Uterus (tissue), 2 donors: Measurements from ENCODE around the gene NMNAT2.

Experiments
- POLR2A ChIP-seq, 2 donors: fragments of 450-650 bp; IDR thresholded peaks; one replicate each; pipeline ENCODE4 v1.6.1; 2016; ENCODE audit warnings: antibody characterized with exemption in 2 of 2, mild to moderate bottlenecking in 1 of 2, moderate library complexity in 1 of 2
- TF ChIP-seq, protein P1 (sequence below), 4 experiments: fragments of 200-600 bp in 2 of 4; fragments of 450-650 bp in 2 of 4; sonication (generic) in 2 of 4; IDR thresholded peaks; one replicate each; pipeline ENCODE4 v1.5.1; 2016 to 2019; ENCODE audit warnings: antibody characterized with exemption in 4 of 4, mild to moderate bottlenecking in 2 of 4, moderate library complexity in 1 of 4

DNA sequence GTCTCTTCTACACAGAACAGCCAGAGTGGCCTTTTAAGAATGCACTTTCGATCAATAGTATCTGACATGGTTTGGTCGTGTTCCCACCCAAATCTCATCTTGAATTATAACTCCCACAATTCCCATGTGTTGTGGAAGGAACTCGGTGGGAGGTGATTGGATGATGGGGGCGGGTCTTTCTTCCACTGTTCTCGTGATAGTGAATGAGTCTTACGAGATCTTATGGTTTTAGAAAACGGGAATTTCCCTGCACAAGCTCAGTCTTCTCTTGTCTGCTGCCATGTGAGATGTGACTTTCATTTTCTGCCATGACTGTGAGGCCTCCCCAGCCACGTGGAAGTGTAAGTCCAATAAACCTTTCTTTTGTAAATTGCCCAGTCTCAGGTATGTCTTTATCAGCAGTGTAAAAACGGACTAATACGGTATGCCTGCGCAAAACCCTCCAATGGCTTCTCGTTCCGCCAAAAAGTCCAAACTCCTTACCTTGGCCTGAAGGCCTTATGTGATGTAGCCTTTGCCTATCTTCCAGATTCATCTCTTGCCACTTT lies 31.1 kb upstream of the NMNAT2 start:
- TF ChIP-seq, protein P1, sequence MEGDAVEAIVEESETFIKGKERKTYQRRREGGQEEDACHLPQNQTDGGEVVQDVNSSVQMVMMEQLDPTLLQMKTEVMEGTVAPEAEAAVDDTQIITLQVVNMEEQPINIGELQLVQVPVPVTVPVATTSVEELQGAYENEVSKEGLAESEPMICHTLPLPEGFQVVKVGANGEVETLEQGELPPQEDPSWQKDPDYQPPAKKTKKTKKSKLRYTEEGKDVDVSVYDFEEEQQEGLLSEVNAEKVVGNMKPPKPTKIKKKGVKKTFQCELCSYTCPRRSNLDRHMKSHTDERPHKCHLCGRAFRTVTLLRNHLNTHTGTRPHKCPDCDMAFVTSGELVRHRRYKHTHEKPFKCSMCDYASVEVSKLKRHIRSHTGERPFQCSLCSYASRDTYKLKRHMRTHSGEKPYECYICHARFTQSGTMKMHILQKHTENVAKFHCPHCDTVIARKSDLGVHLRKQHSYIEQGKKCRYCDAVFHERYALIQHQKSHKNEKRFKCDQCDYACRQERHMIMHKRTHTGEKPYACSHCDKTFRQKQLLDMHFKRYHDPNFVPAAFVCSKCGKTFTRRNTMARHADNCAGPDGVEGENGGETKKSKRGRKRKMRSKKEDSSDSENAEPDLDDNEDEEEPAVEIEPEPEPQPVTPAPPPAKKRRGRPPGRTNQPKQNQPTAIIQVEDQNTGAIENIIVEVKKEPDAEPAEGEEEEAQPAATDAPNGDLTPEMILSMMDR (IDR thresholded peaks at IDR 0.05): no peak
- no peak for TF ChIP-seq POLR2A (IDR thresholded peaks at IDR 0.05)
